SH-SY5Y (cell line): ENCODE data around the gene VHLL.

Source experiments
- GATA2 ChIP-seq: IDR thresholded peaks from 2 replicates; pipeline ENCODE4 v1.6.1; 2011; ENCODE audit warnings: mild to moderate bottlenecking, low read depth, low read length
- GATA3 ChIP-seq: IDR thresholded peaks from 2 replicates; pipeline ENCODE4 v1.6.1; 2011; ENCODE audit warnings: low read depth, mild to moderate bottlenecking, low read length, moderate library complexity

DNA sequence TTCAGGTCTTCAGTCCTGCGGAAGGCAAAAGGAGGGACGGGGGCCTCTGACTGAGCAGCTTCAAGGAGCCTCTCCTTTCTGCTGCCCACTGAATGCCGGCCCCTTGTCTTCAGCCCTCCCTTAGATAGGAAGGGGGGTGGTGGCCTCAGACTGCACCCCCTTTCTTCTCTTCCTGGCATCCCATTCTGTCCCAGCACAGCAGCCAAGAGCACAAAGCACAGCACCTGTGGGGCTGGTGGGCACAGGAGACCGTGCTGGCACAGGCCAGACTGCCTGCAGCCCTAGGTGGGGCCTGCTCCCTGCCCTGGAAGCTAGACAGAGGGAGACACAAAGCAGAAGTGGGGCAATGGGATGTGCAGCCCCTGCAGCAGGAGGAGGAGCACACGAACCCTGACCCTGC is 49.5 kb downstream of the VHLL start:
- TF ChIP-seq GATA2 (no peak), GATA3 (no peak)
